Stomach (tissue), 4 donors: ENCODE data around the gene REN.

Experiments
- CTCF ChIP-seq, 7 experiments: fragments of 450-650 bp in 4 of 7; fragments of 200-600 bp in 3 of 7; sonication (generic) in 3 of 7; IDR thresholded peaks; one replicate each; pipeline ENCODE4 v1.5.1; 2016 to 2019; ENCODE audit warnings: antibody characterized with exemption in 7 of 7, control low read depth in 2 of 7, mild to moderate bottlenecking in 1 of 7
- POLR2AphosphoS5 ChIP-seq, 3 donors: sonication (generic); formaldehyde crosslinking; IDR thresholded peaks; one replicate each; pipeline ENCODE4 v1.6.1; 2016; ENCODE audit warnings: antibody characterized with exemption in 3 of 3

DNA sequence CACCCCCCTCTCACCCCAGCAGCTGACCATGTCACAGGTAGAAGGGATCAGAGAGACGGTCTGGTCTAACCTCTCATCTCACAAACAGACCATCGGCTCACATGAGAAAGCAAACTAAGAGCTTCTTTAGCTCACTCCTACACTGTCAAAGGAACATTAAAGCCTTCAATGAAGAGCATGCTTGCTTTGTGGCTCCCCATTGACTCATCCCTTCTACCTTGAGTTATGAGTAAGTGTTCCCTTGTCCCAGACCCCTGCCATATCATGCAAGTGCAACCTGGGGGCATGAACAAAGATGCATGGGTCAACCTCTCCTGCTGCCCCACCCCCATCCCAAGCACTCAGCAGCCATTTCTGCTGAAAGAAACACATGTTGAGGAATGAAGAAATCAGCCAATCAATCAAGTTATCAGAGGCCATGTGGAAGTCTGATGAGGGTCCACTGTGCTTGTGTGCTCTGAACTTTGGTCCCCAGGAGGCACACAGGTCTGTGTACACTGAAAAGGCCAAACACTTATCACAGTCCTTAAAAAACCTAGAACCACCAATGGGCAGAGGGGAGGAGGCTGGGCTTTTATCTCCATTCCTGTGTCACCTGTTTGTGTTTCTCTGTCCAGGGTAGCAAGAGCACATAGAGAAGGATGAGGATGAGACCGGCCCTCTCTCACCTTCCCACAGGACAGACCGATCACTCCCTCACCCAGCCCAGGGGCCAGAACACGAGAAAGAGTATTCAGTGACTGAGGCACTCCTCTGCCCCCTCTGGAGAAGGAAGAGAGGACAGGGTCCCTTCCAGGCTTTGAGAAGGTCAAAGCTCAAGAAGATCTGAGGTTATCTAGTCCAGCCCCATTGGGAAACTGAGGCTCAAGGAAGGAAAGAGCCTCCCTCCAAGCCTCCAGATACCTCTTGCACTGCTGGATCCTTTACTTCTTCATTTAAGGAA lies 23.8 kb downstream of the REN start:
- no peak for TF ChIP-seq CTCF (IDR thresholded peaks at IDR 0.05)
- TF ChIP-seq POLR2AphosphoS5 (IDR thresholded peaks at IDR 0.05): no peak
